Raji (cell line): ENCODE data around the gene BTBD6.

Experiments
- POLR2A ChIP-seq: IDR thresholded peaks from 2 replicates; pipeline ENCODE4 v1.6.1; 2011; ENCODE audit warnings: low read depth, low read length, control low read depth; ENCODE audit not compliant: insufficient read depth

BTBD6 gene

DNA sequence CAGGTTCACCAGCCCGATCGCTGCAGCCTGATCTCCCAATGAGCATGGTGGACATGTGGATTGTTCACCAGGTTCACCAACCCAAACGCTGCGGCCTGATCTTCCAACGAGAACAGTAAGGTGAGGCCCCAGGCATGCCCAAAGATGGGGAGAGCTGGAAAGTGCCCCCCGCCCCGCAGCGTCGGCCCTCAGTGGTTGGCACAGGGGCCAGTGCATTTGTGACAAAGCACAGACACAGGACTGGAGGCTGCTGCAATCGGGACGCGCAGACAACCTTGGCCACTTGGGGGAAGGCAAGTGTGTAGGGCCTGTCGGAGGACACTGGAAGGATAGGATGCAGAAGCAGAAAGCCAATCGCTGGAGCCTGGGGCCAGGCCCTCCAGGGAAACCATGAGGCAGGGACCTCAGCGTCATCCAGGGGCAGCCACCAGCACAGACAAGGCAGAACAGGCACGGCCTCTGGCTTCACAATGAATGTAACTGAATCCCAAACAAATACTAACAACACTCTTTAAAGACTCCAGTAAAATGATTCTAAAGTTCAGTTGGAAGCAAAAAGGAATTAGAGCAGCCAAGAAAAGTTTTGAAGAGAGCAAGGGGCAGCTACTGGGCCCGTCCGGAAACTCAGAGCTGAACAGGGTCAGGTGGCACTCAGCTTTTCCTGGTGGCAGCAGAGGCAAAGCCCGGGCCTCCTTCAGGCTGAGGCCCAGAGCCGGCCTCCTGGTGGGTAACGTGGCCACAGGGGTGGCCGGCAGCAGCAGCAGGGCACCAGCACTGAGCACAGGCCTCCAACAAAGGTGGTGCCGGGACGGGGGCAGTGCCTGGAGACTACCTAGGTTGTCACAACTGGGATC is 39.1 kb downstream of the BTBD6 start:
- TF ChIP-seq POLR2A: no peak

DNA sequence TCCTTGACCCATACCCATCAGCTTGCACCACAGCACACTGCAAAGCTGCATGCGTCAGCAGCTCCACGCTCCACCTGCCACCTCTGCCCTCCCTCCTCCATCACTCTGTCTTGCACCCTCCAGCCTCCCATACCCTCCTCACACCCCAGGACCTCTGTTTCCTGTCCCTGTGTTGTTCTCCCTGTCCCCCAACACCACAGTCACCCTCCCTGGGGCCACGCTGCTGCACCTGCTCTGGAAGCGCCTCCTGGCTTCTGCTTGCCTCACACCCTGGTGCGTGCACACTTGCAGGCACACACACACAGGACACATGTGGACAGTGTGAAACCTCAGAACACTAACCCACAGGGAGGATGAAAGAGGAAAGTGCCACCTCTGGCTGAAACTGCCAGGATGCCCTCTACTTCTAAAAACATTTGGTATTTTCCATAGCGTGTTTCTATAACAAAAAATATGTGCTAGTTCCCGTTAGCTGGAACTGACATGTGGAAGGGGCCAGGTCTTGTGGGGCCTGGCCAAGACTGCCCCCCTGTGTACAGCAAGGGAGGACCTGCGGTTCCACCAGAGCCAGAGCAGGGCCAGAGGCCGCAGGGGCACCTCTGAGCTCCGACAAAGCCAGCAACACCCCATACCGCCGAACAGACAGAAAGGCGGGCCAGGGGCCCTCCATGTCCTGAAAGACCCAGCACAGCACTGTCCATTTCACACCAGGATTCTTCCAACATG is 42.5 kb downstream of the BTBD6 start:
- TF ChIP-seq POLR2A: no peak

DNA sequence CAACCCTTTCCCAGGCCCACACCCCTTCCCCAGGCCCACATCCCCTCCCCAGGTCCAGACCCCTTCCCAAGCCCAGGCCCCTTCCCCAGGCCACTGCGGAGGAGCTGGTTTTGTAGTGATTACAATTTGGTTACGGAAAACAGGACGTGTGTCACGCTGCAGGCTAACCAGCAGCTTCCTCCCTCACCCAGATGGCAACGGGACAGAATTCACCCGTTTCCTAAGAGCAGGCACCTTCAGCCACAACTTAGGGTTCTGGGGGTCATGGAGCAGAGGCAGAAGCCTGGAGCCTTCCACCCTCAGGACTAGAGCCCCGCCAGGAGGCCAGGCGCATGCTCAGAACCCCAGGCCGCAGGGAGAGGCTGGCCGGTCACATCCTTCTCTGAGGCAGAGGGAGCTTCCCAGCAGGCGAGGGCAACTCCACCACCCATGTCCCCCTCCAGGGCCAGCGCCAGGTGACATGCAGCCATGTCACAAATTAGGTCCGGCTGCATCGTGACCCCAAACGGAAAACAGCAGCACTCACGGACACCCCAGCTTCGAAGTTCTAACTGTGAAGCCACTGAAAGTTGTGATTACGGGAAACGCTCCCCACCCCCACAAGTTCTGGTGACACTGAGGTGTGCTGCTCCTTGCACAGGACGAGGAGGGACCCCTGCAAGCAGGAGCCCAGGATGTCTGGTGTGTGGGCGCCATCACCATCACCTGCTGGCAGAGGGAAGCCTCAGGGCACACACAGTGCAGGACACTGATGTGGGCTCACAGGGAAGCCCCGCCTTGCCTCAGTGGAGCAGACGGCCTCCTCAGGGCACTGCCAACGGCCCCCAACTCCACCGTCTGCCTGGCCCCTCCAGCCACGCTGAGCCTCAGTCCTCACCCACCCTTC is 44.7 kb downstream of the BTBD6 start:
- no peak for TF ChIP-seq POLR2A

DNA sequence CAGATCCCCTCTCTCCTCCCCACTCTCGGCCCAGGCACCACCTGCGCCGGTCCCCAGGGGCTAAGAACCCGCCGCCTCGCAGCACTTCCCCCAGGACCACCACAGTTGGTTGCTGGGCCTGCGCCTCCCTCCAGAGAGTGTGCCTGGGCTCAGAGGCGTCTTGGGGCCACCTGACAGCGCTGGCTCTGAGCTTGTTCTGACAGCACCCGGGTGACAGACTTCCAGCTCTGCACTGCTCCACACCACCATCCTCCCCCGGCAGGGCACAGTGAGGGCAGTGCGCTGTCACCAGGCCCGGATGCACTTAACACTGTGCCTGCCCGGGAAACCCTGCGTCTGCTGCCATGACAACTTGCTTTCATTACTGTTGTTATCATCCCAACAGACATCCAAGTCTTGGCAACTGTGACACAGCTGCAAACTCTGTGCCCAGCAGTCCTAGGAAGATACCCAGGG is 45.8 kb downstream of the BTBD6 start:
- no peak for TF ChIP-seq POLR2A

DNA sequence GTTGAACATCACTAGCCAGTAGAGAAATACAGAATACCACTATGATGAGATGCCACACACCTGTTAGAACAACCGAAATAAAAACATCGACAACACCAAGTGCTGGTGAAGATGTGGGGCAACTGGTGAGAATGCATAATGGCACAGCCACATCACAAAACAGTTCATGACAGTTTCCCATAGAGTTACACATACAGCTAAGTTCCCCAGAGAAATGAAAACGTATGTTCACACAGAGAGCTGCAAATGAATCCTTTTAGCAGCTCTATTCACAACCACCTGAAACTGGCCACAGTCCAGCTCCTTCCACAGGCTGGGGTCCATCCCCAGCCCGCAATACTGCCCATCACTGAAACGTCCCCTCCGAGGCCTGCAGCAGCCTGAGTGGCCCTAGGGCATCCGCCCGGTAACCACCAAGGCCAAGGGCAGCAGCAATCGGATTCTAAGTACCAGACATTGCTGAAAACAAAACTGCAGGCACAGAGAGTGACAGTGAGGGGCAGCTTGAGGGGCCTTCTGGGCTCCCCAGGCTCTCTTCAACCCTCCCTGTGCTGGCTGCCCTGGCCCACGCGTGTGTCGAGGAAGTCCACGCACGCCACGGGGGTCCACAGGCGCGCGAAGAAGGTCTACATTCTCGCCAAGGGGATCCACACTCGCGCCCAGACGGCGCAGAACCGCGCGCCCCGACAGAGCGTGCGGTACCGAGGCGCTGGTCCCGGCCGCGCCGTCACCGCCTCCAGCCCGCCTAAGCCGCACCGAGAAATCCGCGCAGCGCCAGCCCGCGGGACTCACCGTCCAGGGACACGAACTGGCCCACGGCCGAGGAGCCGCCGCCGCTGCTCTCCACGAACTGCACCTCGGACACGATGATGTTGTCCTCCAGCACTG is 51.6 kb downstream of the BTBD6 start:
- no peak for TF ChIP-seq POLR2A
